SW480 (cell line): ENCODE data around the gene GTF2H2C.
"Not testable (repeated sequence)": the region's sequence is repeated elsewhere in the genome, so short reads cannot be mapped to it uniquely, and the experiment has no call there.

Source experiments
- DNase-seq: peaks from one replicate; pipeline ENCODE4 v3.0.0-alpha.2; 2016; ENCODE audit warnings: low spot score

The GTF2H2C gene

GRCh38 chr5:69566172-69566571 is 6.2 kb downstream of the GTF2H2C start:
- not testable (repeated sequence) for DNase-seq

DNA sequence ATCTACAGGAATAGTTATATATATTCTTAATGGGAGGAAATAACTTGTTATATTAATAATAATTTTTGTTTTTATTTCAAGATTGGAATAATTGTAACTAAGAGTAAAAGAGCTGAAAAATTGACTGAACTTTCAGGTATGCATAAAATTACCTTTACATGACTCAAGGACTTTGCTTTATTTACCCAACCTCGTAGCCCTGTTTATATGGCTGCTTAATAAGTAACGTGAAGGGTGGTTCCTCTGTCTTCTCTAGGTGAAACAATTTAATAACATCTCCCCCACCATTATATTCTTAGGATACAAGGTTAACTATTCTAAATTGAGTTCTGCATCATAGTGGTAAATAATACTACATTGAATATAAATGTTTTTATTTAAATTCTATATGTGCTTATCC is 8.1 kb downstream of the GTF2H2C start:
- not testable (repeated sequence) for DNase-seq

DNA sequence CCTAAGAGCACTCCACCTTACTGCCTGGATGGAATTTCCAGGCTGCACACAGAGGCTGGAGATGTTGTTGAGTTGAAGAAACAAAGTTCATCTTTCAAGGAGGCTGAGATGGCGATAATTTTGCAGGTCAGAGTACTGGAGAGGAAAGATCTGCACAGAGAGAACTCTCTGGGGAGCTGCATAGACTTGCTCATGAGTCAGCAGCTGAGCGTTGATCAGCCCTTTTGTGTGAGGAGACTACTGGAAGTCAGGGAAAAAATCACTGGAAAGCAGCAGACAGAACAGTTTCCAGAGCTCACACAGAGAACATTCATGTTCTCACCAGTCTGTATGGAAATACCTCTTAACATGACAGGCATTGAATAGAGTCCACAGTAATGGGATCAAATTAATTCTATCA is 23.4 kb downstream of the GTF2H2C start:
- DNase-seq, result not testable (repeated sequence)

- not testable (repeated sequence) for DNase-seq
Observed at GRCh38 chr5:69596114-69596840, 36.3 kb downstream of the GTF2H2C start.

DNA sequence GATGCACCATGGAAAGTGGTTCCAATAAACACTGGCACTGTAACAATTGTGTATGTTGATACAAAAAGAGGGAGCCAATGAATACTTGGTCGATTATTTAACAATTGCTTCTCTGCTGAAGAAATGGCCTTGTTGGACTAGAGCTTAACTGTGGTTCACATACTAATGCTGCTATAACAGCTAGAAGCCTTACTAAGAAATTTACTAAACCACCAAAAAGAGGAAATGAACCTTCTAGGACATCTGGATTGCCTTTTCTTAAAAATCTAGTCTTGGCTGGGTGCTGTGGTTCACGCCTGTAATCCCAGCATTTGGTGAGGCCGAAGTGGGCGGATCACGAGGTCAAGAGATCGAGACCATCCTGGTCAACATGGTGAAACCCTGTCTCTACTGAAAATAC is 42.0 kb downstream of the GTF2H2C start:
- DNase-seq, result not testable (repeated sequence)

GRCh38 chr5:69606839-69607238 is 46.8 kb downstream of the GTF2H2C start:
- not testable (repeated sequence) for DNase-seq

DNA sequence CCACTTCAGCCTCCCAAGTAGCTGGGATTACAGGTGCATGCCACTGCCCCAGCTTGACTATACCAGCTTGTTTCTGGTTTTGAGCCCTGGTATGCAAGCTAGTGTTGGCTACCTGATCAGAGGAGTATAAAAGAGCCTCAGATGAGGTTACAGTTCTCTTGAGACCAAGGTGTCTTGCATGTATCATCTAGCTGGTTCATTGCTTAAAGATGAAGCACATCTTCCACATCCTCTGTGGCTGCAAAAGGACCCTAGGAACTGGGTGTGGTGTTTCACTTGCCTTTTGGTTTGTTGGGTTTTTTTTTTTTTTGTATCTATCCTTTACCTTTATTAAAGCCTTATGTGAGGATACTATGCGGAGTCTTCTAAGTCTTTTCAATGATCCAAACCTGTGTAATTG is 47.8 kb downstream of the GTF2H2C start:
- not testable (repeated sequence) for DNase-seq

- DNase-seq, result not testable (repeated sequence)
Observed at GRCh38 chr5:69608861-69609496, 49.0 kb downstream of the GTF2H2C start.

DNA sequence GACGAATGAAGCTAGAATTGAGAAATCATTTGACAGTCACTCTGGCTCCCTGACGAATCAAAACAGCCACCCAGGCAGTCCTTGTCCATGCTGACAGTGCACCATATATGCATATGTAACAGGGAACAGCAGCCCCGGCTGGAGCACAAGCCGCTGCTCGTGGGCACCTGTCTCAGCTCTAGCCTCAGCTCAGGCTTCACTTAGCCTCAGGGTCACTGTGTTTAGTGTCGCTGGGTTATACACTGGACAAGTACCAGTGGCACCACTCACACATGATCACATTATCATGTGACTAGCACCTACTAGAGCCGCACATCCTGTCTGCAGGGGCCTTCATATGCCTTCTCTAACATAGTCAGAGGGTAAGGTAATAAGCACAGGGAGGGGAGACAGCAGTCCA is 54.9 kb downstream of the GTF2H2C start:
- DNase-seq, result not testable (repeated sequence)

DNA sequence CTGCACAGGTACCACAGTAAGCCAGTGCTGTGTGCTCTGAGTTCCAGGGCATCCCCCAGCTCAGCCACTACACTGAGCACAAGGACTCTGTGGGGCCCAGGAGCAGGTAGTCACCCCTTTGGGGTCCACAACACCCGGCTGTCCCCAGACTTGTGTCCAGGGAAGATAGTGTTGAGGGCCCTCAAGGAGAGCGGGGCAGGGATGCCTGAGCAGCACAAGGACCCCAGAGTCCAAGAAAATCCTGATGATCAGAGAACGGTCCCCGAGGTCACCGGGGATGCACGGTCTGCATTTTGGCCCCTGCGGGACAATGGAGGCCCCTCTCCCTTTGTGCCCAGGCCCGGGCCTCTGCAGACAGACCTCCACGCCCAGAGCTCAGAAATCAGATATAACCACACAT is 71.9 kb downstream of the GTF2H2C start:
- DNase-seq, result not testable (repeated sequence)
